Keratinocyte (primary cell): Measurements from ENCODE around the gene FKBP14. TPM values are rescaled to one million over a fixed set of nuclear protein-coding genes. Genes with fewer than 3 reads are reported as not detected.

Source experiments
- DNase-seq: peaks from one replicate; pipeline ENCODE4 v3.0.0-alpha.2; 2011; ENCODE audit warnings: low read depth, missing footprints, low spot score
- FAIRE-seq: peaks from 2 replicates; lab custom pipeline; 2011; peaks lifted over from hg19 to GRCh38; lab: Jason Lieb, UNC
- H2AFZ ChIP-seq: 2 replicates; pipeline ENCODE4 v1.6.0; 2012; ENCODE audit warnings: low read length, control low read depth, inconsistent platforms; ENCODE audit not compliant: control insufficient read depth
- H3K27ac ChIP-seq: 2 replicates; pipeline ENCODE4 v1.5.1; 2011; ENCODE audit warnings: low read length; ENCODE audit not compliant: control insufficient read depth, insufficient read depth
- H3K27me3 ChIP-seq: 3 replicates; pipeline ENCODE4 v1.6.0; 2011; ENCODE audit warnings: low read length; ENCODE audit not compliant: control insufficient read depth, insufficient read depth; ENCODE audit errors: extremely low read depth
- H3K36me3 ChIP-seq, 2 experiments: 2 replicates in 1 of 2; 3 replicates in 1 of 2; pipeline ENCODE4 v1.5.1; 2011; ENCODE audit warnings: low read length in 2 of 2, mild to moderate bottlenecking in 1 of 2; ENCODE audit not compliant: control insufficient read depth in 2 of 2, insufficient read depth in 2 of 2; ENCODE audit errors: extremely low read depth in 1 of 2
- H3K4me1 ChIP-seq: 3 replicates; pipeline ENCODE4 v1.5.1; 2011; ENCODE audit warnings: low read length; ENCODE audit not compliant: control insufficient read depth, insufficient read depth; ENCODE audit errors: extremely low read depth
- H3K4me2 ChIP-seq: 3 replicates; pipeline ENCODE4 v1.6.0; 2011; ENCODE audit warnings: low read depth, low read length; ENCODE audit not compliant: control insufficient read depth, insufficient read depth; ENCODE audit errors: extremely low read depth
- H3K4me3 ChIP-seq, 3 experiments: fragments of 200-600 bp in 1 of 3; sonication (generic) in 1 of 3; 2 replicates in 2 of 3; 3 replicates in 1 of 3; pipeline ENCODE4 v1.5.1; 2011 to 2016; ENCODE audit warnings: low read length in 3 of 3, mild to moderate bottlenecking in 3 of 3, control low read depth in 2 of 3, inconsistent platforms in 1 of 3, low read depth in 1 of 3, mixed read lengths in 1 of 3, mixed run types in 1 of 3, moderate library complexity in 1 of 3; ENCODE audit not compliant: control insufficient read depth in 2 of 3, insufficient read depth in 2 of 3; ENCODE audit errors: extremely low read depth in 1 of 3
- H3K79me2 ChIP-seq: 2 replicates; pipeline ENCODE4 v1.6.0; 2012; ENCODE audit warnings: low read length; ENCODE audit not compliant: control insufficient read depth, insufficient read depth
- H3K9ac ChIP-seq: 3 replicates; pipeline ENCODE4 v1.6.0; 2011; ENCODE audit warnings: low read length; ENCODE audit not compliant: control insufficient read depth, insufficient read depth; ENCODE audit errors: extremely low read depth
- H3K9me1 ChIP-seq: 3 replicates; pipeline ENCODE4 v1.6.0; 2011; ENCODE audit warnings: low read length; ENCODE audit not compliant: control insufficient read depth, insufficient read depth; ENCODE audit errors: extremely low read depth
- H3K9me3 ChIP-seq: 2 replicates; pipeline ENCODE4 v1.5.1; 2012; ENCODE audit warnings: low read depth, low read length; ENCODE audit not compliant: control insufficient read depth
- H4K20me1 ChIP-seq: 3 replicates; pipeline ENCODE4 v1.6.0; 2011; ENCODE audit warnings: low read length; ENCODE audit not compliant: control insufficient read depth, insufficient read depth; ENCODE audit errors: extremely low read depth
- EZH2 ChIP-seq: IDR thresholded peaks from one replicate; pipeline ENCODE4 v1.6.1; 2012; ENCODE audit warnings: inconsistent platforms, mild to moderate bottlenecking, low read length, moderate library complexity
- dilution Hi-C: fragments of 300-500 bp; cut with MboI; formaldehyde crosslinking; loops from one replicate; pipeline ENCODE4 v1.7.0; 2020; ENCODE audit warnings: low sequenced_read_pairs; ENCODE audit not compliant: extremely low pct_ligation_motif_present
- polyA plus RNA-seq, 5 experiments: library from polyadenylated mRNA; depleted of rRNA in 3 of 5; stranded (reverse) in 3 of 5; stranded (forward) in 1 of 5; unstranded in 1 of 5; fragments of >200 nt; gene quantifications; 1 replicate in 1 of 5; 2 replicates in 3 of 5; 3 replicates in 1 of 5; pipeline versions ENCODE4 v1.2.1 to v1.2.3, GENCODE V29; 2011 to 2012; ENCODE audit warnings: missing spikeins in 2 of 5, low read depth in 1 of 5, low replicate concordance in 1 of 5
- TF ChIP-seq, protein P1 (sequence below), 3 experiments: IDR thresholded peaks in 1 of 3; conservative IDR thresholded peaks in 1 of 3; optimal IDR thresholded peaks in 1 of 3; 2 replicates in 2 of 3; 3 replicates in 1 of 3; pipeline versions ENCODE3 to v1.5.1; 2011; ENCODE audit warnings: low read length in 3 of 3, mild to moderate bottlenecking in 3 of 3, moderate library complexity in 2 of 3, control low read depth in 1 of 3, inconsistent platforms in 1 of 3; ENCODE audit not compliant: insufficient read depth in 2 of 3; ENCODE audit errors: extremely low read depth in 1 of 3

FKBP14 gene
- polyA plus RNA-seq, 1 donor (not counting 4 experiments of a cell fraction or from before 2014, with no cell fraction given) = 24.5 TPM

DNA sequence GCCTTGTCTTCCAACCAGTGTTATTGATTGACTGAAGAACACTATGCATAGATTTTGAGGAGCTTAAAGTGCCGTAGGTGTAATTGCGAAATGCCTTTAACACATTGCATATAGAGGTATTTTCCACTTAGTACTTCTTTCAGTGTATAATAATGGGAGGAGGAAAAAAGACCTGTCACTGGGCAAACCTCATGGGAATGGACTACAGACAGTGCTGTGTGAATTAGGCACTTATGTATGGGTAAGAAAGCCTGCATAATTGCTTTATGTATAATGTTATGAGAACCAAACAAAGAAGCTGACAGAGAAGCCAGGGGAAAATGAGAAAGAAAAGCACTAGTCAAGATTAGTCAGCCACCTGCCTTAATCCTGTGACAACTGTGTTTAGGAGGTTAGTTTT is 24.5 kb downstream of the FKBP14 start:
- no peak overlapping the region for H3K4me3 ChIP-seq
- no peaks in the 10 kb centered on the region for H3K27me3 ChIP-seq
- no peaks in the 10 kb centered on the region for H4K20me1 ChIP-seq
- no peak overlapping the region for H3K9ac ChIP-seq
- no peaks in the 10 kb centered on the region for H3K9me1 ChIP-seq
- FAIRE-seq (no peak), DNase-seq (no peak)
- H3K4me2 ChIP-seq = no peak overlapping the region
- TF ChIP-seq, protein P1, sequence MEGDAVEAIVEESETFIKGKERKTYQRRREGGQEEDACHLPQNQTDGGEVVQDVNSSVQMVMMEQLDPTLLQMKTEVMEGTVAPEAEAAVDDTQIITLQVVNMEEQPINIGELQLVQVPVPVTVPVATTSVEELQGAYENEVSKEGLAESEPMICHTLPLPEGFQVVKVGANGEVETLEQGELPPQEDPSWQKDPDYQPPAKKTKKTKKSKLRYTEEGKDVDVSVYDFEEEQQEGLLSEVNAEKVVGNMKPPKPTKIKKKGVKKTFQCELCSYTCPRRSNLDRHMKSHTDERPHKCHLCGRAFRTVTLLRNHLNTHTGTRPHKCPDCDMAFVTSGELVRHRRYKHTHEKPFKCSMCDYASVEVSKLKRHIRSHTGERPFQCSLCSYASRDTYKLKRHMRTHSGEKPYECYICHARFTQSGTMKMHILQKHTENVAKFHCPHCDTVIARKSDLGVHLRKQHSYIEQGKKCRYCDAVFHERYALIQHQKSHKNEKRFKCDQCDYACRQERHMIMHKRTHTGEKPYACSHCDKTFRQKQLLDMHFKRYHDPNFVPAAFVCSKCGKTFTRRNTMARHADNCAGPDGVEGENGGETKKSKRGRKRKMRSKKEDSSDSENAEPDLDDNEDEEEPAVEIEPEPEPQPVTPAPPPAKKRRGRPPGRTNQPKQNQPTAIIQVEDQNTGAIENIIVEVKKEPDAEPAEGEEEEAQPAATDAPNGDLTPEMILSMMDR (optimal IDR thresholded peaks at IDR 0.05 in 1 of 3, IDR thresholded peaks at IDR 0.05 in 1 of 3, conservative IDR thresholded peaks at IDR 0.05 in 1 of 3; ENCODE audit: extremely low read depth in 1 of 3, insufficient read depth in 2 of 3, low read length in 3 of 3) = no peak
- TF ChIP-seq EZH2 = no peak
- H3K27ac ChIP-seq = no peak overlapping the region
- no peaks in the 10 kb centered on the region for H3K79me2 ChIP-seq
- dilution Hi-C loops = no loop called here
- no peak overlapping the region for H2AFZ ChIP-seq
- H3K4me1 ChIP-seq = no peaks in the 10 kb centered on the region
- no peaks in the 10 kb centered on the region for H3K36me3 ChIP-seq
- no peaks in the 10 kb centered on the region for H3K9me3 ChIP-seq

DNA sequence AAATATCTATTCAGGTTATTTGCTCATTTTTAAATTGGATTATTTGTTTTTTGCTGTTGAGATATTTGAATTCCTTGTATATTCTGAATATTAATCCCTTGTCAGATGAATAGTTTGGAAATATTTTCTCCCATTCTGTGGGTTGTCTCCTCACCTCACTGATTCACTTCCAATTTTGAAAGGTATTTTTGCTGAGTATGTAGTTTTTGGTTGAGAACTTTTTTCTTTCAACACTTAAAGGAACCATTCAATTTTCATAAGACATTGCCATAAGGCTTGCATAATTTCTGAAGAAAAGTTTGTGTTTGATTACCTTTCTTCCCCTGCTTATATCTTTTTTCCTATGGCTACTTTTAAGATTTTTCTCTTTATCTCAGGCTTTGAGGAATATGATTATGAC is 28.0 kb downstream of the FKBP14 start:
- Histone ChIP-seq H3K79me2 (no peaks in the 10 kb centered on the region), H2AFZ (no peak overlapping the region), H3K4me2 (no peak overlapping the region), H3K4me3 (no peak overlapping the region), H3K27me3 (no peaks in the 10 kb centered on the region), H4K20me1 (no peaks in the 10 kb centered on the region), H3K9me3 (peaks cover 2% of the 10 kb centered on the region), H3K9ac (no peak overlapping the region), H3K27ac (no peak overlapping the region), H3K36me3 (no peaks in the 10 kb centered on the region), H3K9me1 (no peaks in the 10 kb centered on the region), H3K4me1 (no peaks in the 10 kb centered on the region)
- FAIRE-seq = no peak
- dilution Hi-C loops = no loop called here
- TF ChIP-seq, protein P1 (optimal IDR thresholded peaks at IDR 0.05 in 1 of 3, IDR thresholded peaks at IDR 0.05 in 1 of 3, conservative IDR thresholded peaks at IDR 0.05 in 1 of 3; ENCODE audit: extremely low read depth in 1 of 3, insufficient read depth in 2 of 3, low read length in 3 of 3) = no peak
- no peak for TF ChIP-seq EZH2
- DNase-seq = no peak
